GM23338 (cell line): ENCODE data around the gene RABGAP1L.

ENCODE experiments used
- CREB1 ChIP-seq: fragments of 250-450 bp; sonication (Bioruptor Pico); IDR thresholded peaks from 2 replicates; pipeline ENCODE4 v1.5.0; 2020; ENCODE audit warnings: low read depth, mild to moderate bottlenecking, moderate library complexity
- CTCF ChIP-seq, 2 experiments: fragments of 200-600 bp in 1 of 2; sonication (generic) in 1 of 2; conservative IDR thresholded peaks; 2 replicates each; pipeline versions ENCODE4 v1.5.1 to v1.6.1; 2016 to 2017; ENCODE audit warnings: antibody characterized with exemption in 2 of 2, low read depth in 2 of 2, mild to moderate bottlenecking in 2 of 2, moderate library complexity in 1 of 2
- ETS1 ChIP-seq: IDR thresholded peaks from 2 replicates; pipeline ENCODE4 v1.6.1; 2016; ENCODE audit warnings: antibody characterized with exemption
- EZH2 ChIP-seq: fragments of 200-600 bp; sonication (generic); IDR thresholded peaks from one replicate; pipeline ENCODE4 v1.8.0; 2017; ENCODE audit warnings: antibody characterized with exemption, mild to moderate bottlenecking, low read depth; ENCODE audit not compliant: unreplicated experiment
- EZH2phosphoT487 ChIP-seq: fragments of 200-600 bp; sonication (generic); IDR thresholded peaks from one replicate; pipeline ENCODE4 v1.8.1; 2018; ENCODE audit warnings: antibody characterized with exemption; ENCODE audit not compliant: unreplicated experiment
- JUNB ChIP-seq: IDR thresholded peaks from one replicate; pipeline ENCODE4 v1.6.1; 2016; ENCODE audit warnings: antibody characterized with exemption; ENCODE audit not compliant: unreplicated experiment
- NANOG ChIP-seq: IDR thresholded peaks from 2 replicates; pipeline ENCODE4 v1.6.1; 2016; ENCODE audit warnings: antibody characterized with exemption, borderline replicate concordance
- POLR2AphosphoS5 ChIP-seq: IDR thresholded peaks from 2 replicates; pipeline ENCODE4 v1.6.1; 2016; ENCODE audit warnings: antibody characterized with exemption, low read depth
- STAT1 ChIP-seq: IDR thresholded peaks from one replicate; pipeline ENCODE4 v1.6.1; 2016; ENCODE audit warnings: antibody characterized with exemption; ENCODE audit not compliant: unreplicated experiment
- ZNF114 ChIP-seq: fragments of 250-450 bp; sonication (Bioruptor Pico); IDR thresholded peaks from 2 replicates; pipeline ENCODE4 v1.5.0; 2020; ENCODE audit warnings: mild to moderate bottlenecking, moderate library complexity
- TF ChIP-seq, protein P1 (sequence below): IDR thresholded peaks from one replicate; pipeline ENCODE4 v1.6.1; 2018; ENCODE audit warnings: antibody characterized with exemption; ENCODE audit not compliant: unreplicated experiment

GRCh38 chr1:174639461-174639860 lies 480.1 kb downstream of the RABGAP1L start:
- no peak for TF ChIP-seq CREB1 (CRISPR knock-in tag)
- no peak for TF ChIP-seq CTCF (conservative IDR thresholded peaks at IDR 0.05; ENCODE audit: low read depth in 2 of 2)
- no peak for TF ChIP-seq ZNF114 (CRISPR knock-in tag)
- TF ChIP-seq POLR2AphosphoS5 = no peak
- no peak for TF ChIP-seq EZH2phosphoT487
- no peak for TF ChIP-seq EZH2
- no peak for TF ChIP-seq JUNB
- TF ChIP-seq, protein P1, sequence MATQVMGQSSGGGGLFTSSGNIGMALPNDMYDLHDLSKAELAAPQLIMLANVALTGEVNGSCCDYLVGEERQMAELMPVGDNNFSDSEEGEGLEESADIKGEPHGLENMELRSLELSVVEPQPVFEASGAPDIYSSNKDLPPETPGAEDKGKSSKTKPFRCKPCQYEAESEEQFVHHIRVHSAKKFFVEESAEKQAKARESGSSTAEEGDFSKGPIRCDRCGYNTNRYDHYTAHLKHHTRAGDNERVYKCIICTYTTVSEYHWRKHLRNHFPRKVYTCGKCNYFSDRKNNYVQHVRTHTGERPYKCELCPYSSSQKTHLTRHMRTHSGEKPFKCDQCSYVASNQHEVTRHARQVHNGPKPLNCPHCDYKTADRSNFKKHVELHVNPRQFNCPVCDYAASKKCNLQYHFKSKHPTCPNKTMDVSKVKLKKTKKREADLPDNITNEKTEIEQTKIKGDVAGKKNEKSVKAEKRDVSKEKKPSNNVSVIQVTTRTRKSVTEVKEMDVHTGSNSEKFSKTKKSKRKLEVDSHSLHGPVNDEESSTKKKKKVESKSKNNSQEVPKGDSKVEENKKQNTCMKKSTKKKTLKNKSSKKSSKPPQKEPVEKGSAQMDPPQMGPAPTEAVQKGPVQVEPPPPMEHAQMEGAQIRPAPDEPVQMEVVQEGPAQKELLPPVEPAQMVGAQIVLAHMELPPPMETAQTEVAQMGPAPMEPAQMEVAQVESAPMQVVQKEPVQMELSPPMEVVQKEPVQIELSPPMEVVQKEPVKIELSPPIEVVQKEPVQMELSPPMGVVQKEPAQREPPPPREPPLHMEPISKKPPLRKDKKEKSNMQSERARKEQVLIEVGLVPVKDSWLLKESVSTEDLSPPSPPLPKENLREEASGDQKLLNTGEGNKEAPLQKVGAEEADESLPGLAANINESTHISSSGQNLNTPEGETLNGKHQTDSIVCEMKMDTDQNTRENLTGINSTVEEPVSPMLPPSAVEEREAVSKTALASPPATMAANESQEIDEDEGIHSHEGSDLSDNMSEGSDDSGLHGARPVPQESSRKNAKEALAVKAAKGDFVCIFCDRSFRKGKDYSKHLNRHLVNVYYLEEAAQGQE = no peak
- no peak for TF ChIP-seq ETS1
- no peak for TF ChIP-seq NANOG
- no peak for TF ChIP-seq STAT1
